ENCODE data around the gene SAC3D1. TPM values are rescaled to one million over a fixed set of nuclear protein-coding genes. Genes with fewer than 3 reads are reported as not detected.

SAC3D1 gene
- total and polyA plus RNA-seq, 9 of the 15 experiments (the other 6 are each of a cell fraction or from before 2014, with no cell fraction given) = 0.20 to 35.2 (median 5.8) TPM

DNA sequence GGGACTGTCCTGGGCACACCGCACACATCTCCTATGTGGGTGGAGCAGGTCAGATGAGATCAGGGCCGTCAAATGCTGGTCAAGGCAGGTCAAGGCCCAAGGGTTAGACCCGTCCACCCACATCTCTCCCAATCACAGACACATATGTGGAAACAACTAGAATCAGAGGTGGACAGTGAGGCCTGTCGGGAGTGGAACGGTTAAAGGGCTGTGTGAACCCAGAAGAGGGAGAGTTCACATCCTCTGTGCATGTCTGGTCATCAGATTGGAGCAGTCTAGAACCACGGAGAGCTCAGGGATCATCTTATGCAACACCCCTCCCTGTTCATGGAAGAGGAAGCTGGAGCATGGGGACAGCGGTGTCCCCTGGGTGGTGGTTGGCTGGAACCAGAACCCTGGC is 21.2 kb upstream of the SAC3D1 start:
- H3K4me2 ChIP-seq (ENCODE audit: insufficient read depth, low read length) = no peak overlapping the region
- ChIA-PET POLR2A (no interaction called here), CTCF (ENCODE audit: low intra/inter-chr PET ratio) (no interaction called here)
- FAIRE-seq (no peak), DNase-seq (ENCODE audit: extremely low read depth in 1 of 4, low spot score in 3 of 4) (no peak), ATAC-seq (no peak)
- H3K9me1 ChIP-seq (ENCODE audit: control insufficient read depth, insufficient read depth, low read length) = peaks cover 4% of the 10 kb centered on the region
- intact Hi-C loops (cut with micrococcal nuclease) (no loop called here), in situ Hi-C loops (cut with MboI) (no loop called here)
- 0 out of 4 replicates have a peak overlapping the region, but pooled peaks of 1 of the 2 experiments have one; percentile 28 for H3K9ac ChIP-seq (ENCODE audit: insufficient read depth in 1 of 2, low read depth in 2 of 2, low read length in 2 of 2)
- no peaks in the 10 kb centered on the region for H3K27me3 ChIP-seq (ENCODE audit: control insufficient read depth in 2 of 2, insufficient read depth in 2 of 2, low read length in 2 of 2)
- no peak for TF ChIP-seq TFAM (CRISPR knock-in tag; conservative IDR thresholded peaks at IDR 0.05)
- peaks cover 42% of the 10 kb centered on the region; the same call in 2 of the 3 replicates for H3K36me3 ChIP-seq (ENCODE audit: control insufficient read depth, insufficient read depth, low read length)
- no peak overlapping the region for H2AFZ ChIP-seq (ENCODE audit: low read depth, low read length)
- BruUV-seq (replicated peaks) = no TSS peak
- no peaks in the 10 kb centered on the region for H4K20me1 ChIP-seq (replicated peaks; ENCODE audit: control insufficient read depth, insufficient read depth, low read length)
- peaks cover 20% of the 10 kb centered on the region for H3K79me2 ChIP-seq (ENCODE audit: control insufficient read depth, insufficient read depth, low read length)
- H3K9me3 ChIP-seq (replicated peaks; ENCODE audit: control insufficient read depth, insufficient read depth, low read depth, low read length) = no peaks in the 10 kb centered on the region; the same call in 1 of the 2 replicates
- H3K4me1 ChIP-seq (replicated peaks in 1 of 2; ENCODE audit: control insufficient read depth in 2 of 2, insufficient read depth in 2 of 2, low read length in 2 of 2) = peaks cover 10 to 39% of the 10 kb centered on the region in 2 experiments; a peak in 4 of 5 replicates
- H3K27ac ChIP-seq (ENCODE audit: extremely low read depth, low read depth, low read length) = no peak overlapping the region
- WGBS (ENCODE audit: insufficient coverage, low coverage, missing lambda C conversion rate) = 63% methylated on average over 7 of the region's 7 CpGs
- H3K4me3 ChIP-seq = no peak overlapping the region

GRCh38 chr11:65021003-65021402 is 20.0 kb upstream of the SAC3D1 start:
- 93% methylated on average over 2 of the region's 3 CpGs for WGBS (ENCODE audit: insufficient coverage, low coverage, missing lambda C conversion rate)
- in situ Hi-C loops (cut with MboI) = no loop called here
- peaks cover 42% of the 10 kb centered on the region; the same call in 2 of the 3 replicates for H3K36me3 ChIP-seq (ENCODE audit: control insufficient read depth, insufficient read depth, low read length)
- TF ChIP-seq SETDB1 (IDR thresholded peaks at IDR 0.05; ENCODE audit: low read length) (no peak), PHTF2 (CRISPR knock-in tag; IDR thresholded peaks at IDR 0.05) (no peak), HDAC6 (IDR thresholded peaks at IDR 0.05; ENCODE audit: low read depth, low read length) (no peak), RBM17 (IDR thresholded peaks at IDR 0.05; ENCODE audit: borderline replicate concordance, low read depth, low read length) (no peak), RBFOX2 (IDR thresholded peaks at IDR 0.05; ENCODE audit: low read depth, low read length) (no peak), ZNF79 (CRISPR knock-in tag; IDR thresholded peaks at IDR 0.05; ENCODE audit: low read depth) (no peak), CBFB (CRISPR knock-in tag; IDR thresholded peaks at IDR 0.05) (no peak), IRF2 (CRISPR knock-in tag; IDR thresholded peaks at IDR 0.05) (no peak), ZNF668 (CRISPR knock-in tag; IDR thresholded peaks at IDR 0.05) (no peak), E2F5 (CRISPR knock-in tag; IDR thresholded peaks at IDR 0.05) (no peak), TCFL5 (CRISPR knock-in tag; conservative IDR thresholded peaks at IDR 0.05) (no peak), POLR2G (IDR thresholded peaks at IDR 0.05; ENCODE audit: low read depth, low read length) (no peak)
- TF ChIP-seq, protein P1, sequence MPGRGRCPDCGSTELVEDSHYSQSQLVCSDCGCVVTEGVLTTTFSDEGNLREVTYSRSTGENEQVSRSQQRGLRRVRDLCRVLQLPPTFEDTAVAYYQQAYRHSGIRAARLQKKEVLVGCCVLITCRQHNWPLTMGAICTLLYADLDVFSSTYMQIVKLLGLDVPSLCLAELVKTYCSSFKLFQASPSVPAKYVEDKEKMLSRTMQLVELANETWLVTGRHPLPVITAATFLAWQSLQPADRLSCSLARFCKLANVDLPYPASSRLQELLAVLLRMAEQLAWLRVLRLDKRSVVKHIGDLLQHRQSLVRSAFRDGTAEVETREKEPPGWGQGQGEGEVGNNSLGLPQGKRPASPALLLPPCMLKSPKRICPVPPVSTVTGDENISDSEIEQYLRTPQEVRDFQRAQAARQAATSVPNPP (IDR thresholded peaks at IDR 0.05; ENCODE audit: borderline replicate concordance, insufficient read depth, insufficient read length) = no peak

More at GRCh38 chr11:65021003-65021402, 20.0 kb upstream of the SAC3D1 start:
- H3K79me2 ChIP-seq (ENCODE audit: control insufficient read depth, insufficient read depth, low read length) = peaks cover 8% of the 10 kb centered on the region
- intact Hi-C loops (cut with micrococcal nuclease) = no loop called here
- ATAC-seq = no peak
- H3K4me2 ChIP-seq (ENCODE audit: insufficient read depth, low read length) = no peak overlapping the region
- POLR2A ChIA-PET = no interaction called here
- no peak overlapping the region for H3K27ac ChIP-seq (ENCODE audit: extremely low read depth, low read depth, low read length)
- H3K9me1 ChIP-seq (ENCODE audit: control insufficient read depth, insufficient read depth, low read length) = peaks cover 4% of the 10 kb centered on the region
- CTCF ChIA-PET (ENCODE audit: low intra/inter-chr PET ratio) = no interaction called here
- H4K20me1 ChIP-seq (replicated peaks; ENCODE audit: control insufficient read depth, insufficient read depth, low read length) = no peaks in the 10 kb centered on the region
- H3K4me1 ChIP-seq (replicated peaks in 1 of 2; ENCODE audit: control insufficient read depth in 2 of 2, insufficient read depth in 2 of 2, low read length in 2 of 2) = peaks cover 7 to 32% of the 10 kb centered on the region in 2 experiments; a peak in 4 of 5 replicates
- no TSS peak for BruUV-seq (replicated peaks)
- no peak for FAIRE-seq
- H2AFZ ChIP-seq (ENCODE audit: low read depth, low read length) = no peak overlapping the region
- H3K9ac ChIP-seq (ENCODE audit: insufficient read depth in 1 of 2, low read depth in 2 of 2, low read length in 2 of 2) = peak overlapping the region in 1 of 2 experiments; percentile 67; a peak in 1 of 4 replicates
- H3K9me3 ChIP-seq (replicated peaks; ENCODE audit: control insufficient read depth, insufficient read depth, low read depth, low read length) = no peaks in the 10 kb centered on the region; the same call in 1 of the 2 replicates
- H3K27me3 ChIP-seq (ENCODE audit: control insufficient read depth in 2 of 2, insufficient read depth in 2 of 2, low read length in 2 of 2) = no peaks in the 10 kb centered on the region
- no peak overlapping the region for H3K4me3 ChIP-seq
- DNase-seq (ENCODE audit: extremely low read depth in 1 of 4, low spot score in 3 of 4) = no peak
